HG02943 (cell line): Measurements from ENCODE around the gene TET3.

Experiments
- ATAC-seq: cut with Tn5 transposase; IDR thresholded peaks from one replicate; pipeline ENCODE4 v1.9.1; 2021; ENCODE audit warnings: mild to moderate bottlenecking, low read depth, moderate library complexity; ENCODE audit not compliant: unreplicated experiment

The TET3 gene

DNA sequence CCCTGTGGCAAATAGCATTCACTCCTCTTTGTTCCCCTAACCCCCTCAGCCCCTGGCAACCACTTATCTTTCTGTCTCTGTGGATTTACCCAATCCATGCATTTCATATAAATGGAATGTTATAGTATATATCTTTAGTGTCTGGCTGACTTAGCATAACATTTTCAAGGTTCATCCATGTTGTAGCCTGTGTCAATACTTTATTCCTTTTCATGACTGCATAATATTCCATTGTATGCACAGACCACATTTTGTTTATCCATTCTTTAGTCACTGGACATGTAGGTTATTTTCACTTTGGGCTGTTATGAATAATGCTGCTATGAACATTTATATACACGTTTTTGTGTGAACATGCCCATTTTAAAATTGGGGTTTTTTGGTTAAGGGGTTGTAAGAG is 42.8 kb downstream of the TET3 start:
- ATAC-seq: no peak

- ATAC-seq: no peak
Observed at GRCh38 chr2:74028290-74028689, 43.6 kb downstream of the TET3 start.

GRCh38 chr2:74028741-74029140 is 44.0 kb downstream of the TET3 start:
- no peak for ATAC-seq

DNA sequence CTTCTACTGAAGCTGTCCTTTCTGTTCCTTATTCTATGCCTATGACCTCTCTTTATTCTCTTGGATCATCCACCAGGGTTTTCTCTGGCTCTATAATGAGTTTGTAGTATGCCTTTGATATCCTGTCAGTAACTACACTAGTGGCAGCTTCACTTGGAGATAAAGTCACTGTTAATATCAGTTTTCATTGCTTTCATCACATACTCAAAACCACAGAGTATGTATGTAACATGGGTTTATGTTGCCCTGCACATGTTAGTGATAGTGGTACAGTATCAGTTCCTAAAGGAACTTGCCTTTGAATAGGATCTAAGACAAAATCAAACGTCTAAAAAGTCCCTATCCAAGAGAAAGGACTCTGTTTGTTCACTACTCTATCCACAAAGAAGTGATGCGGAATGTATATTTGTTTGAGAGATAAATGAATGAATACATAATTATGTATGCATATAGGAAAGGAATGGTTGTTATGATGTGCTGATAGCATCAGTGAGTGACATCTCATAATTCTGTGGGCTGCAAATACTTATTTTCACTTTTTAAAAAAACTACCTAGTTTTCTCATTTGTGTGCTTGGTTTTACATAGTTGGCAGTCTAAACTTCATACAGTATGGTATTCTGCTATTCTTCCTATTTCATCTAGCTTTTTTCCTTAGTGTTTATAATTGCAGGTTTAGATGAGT is 45.1 kb downstream of the TET3 start:
- no peak for ATAC-seq

DNA sequence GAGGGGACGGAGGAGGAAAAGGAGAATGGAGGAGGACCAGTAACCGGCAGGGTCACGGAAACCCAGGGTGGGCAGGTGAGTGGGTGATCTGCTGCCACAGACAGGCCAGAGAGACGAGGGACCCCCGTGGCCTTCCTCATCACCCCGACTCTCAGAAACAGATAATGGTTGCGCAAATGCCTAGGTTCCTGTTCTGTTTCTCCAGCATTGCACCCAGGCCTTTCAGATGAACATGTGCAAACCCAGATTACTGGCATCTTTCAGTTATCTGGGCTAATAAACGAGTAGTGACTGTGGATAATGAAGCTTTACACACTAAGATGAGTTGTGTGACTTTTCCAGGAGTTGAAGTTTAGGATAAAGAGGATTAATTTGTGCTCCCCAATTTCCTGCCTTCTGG is 46.5 kb downstream of the TET3 start:
- ATAC-seq: no peak

GRCh38 chr2:74031959-74032287 is 47.2 kb downstream of the TET3 start:
- no peak for ATAC-seq

DNA sequence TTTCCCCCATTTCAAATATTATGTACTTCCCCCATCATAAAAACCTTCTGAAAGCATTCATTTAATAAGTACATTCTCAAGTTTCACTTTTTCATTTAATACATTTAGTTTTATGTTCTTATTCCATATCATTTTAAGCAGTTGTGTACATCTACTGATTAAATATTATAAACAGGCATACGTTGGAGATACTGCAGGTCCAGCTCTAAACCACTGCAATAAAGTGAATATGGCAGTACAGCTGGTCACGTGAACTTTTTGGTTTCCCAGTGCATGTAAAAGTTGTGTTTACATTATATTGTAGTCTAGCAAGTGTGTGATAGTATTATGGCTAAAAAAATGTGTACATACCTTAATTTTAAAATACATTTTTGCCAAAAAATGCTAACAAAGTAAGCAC is 48.7 kb downstream of the TET3 start:
- no peak for ATAC-seq
